ENCODE measurements around the gene CNEP1R1.
A peak's percentile ranks its signal among the peaks of the same experiment; 100 is the strongest.

Gene CNEP1R1

DNA sequence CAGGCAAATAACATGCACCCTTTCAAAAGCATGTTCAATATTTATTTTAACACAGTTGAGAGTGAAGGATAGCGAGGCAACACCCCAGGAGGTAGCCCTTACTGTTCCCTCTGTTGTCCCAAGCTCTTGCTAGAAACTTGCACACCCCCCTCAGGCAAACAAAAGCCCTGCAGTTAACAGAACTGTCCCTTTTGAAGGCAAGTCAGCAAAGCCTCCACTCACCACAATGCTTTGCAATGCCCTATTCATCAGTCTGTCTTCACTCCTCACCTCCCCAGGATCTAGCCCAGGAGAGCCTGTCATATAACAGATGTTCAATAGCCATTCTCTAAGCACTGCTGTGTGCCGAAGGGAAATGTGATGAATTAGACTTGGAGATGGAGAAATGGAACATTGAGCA lies 3.5 kb upstream of the CNEP1R1 start:
- DNase-seq: no peak

DNA sequence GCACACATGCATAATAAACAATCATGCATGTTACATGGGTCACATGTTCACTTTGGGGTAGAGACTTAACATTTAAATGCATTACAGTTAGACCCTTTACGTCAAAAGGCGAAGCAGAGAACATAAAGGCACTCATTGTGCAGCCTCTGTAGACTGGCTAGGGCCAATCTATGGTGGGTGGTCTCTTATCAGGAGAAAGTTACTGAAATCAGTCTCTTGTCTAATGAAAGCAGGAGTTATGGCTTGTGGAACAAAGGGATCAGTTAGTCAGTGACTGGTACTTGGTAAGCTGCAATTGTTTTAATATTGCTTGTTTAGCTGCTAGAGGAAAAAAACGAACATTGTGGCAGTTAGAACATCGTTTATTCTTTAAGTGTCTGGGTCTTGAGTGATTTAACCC lies 1.4 kb upstream of the CNEP1R1 start:
- no peak for DNase-seq

DNA sequence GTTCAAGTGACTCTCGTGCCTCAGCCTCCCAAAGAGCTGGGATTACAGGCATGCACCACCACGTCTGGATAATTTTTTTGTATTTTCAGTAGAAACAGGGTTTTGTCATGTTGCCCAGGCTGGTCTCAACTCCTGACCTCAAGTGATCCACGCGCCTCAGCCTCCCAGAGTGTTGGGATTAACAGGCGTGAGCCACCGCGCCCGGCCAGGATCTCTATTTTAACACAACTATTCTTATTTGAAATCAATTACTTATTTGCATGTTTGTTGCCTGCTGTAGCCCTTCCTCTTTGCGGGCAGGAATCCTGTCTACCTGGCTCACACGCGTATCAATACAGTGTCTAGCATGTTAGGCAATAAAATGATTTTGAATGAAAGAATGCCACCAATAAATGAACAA lies 818 bp upstream of the CNEP1R1 start:
- no peak for DNase-seq

DNA sequence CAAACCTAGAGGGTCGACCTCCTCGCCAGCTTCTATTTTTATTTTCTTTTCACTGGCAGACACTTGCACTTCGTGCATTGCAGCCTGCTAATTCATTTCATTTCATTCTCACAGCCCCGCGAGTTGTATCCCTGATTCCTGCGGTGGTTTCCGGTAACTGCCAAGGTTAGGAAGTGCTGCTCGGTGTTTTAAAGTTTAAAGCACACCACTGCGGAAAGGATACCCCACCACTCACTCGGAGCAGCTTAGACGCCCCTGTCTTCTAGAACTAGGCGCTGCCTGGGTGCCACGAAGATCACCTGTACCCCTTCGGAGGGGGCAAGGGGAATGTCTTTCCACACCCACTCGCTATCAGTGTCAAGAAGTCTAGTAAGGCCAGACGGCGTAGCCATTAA lies 509 bp downstream of the CNEP1R1 start:
- peak; percentile 17 for DNase-seq

DNA sequence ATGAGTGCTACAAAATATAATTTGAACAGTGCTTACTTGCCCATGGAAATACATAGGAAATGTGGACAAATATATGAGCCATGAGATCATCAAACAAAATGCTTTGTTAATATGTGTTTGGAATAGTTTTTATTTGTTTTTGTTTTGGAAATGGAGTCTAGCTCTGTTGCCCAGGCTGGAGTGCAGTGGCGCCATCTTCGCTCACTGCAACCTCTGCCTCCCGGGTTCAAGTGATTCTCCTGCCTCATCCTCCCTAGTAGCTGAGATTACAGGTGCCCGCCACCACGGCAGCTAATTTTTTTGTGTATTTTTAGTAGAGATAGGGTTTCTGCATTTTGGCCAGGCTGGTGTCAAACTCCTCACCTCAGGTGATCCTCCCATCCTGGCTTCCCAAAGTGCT lies 2.8 kb downstream of the CNEP1R1 start:
- DNase-seq: no peak

DNA sequence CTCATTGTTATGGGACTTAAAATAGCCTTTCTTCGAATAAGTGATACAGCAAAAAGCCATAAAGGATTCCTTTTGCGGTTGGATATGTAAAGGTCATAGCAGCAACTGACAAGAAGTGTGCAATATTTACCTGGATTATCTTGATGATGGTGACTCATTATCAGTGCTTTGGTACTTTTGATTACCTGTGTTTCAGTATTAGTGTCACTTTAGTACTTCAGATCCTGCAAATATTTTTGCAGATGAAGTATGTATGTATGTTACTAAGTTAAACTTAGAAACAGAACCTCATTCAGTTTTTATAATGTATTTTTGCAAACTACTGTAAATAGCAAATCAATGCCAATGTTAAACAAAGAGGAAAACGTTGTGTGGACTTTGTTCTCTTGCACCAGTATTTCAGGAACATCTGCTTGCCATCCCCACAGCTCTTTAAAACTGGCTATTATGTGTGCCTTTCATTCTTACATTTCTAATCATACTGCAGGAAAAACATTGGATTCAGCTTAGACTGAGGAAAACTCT lies 10.5 kb downstream of the CNEP1R1 start:
- no peak for DNase-seq

DNA sequence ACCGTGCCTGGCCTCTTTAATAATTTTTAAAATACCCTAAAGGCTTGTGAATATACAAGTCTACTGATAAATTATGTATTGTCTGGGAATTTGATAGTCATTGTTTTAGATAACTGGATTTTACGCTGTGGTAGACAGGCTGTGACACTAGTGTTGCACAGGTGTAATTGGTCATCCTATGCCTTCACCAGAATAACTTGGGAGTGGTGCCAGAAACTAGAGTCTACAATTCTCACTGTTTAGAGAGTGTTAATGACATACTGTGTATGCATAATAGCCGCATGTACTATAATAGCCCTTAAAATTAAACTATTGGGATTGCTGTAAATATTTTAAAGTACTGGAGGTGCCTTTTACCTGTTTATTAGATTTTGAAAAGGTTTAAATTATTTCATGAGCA lies 11.4 kb downstream of the CNEP1R1 start:
- no peak for DNase-seq

DNA sequence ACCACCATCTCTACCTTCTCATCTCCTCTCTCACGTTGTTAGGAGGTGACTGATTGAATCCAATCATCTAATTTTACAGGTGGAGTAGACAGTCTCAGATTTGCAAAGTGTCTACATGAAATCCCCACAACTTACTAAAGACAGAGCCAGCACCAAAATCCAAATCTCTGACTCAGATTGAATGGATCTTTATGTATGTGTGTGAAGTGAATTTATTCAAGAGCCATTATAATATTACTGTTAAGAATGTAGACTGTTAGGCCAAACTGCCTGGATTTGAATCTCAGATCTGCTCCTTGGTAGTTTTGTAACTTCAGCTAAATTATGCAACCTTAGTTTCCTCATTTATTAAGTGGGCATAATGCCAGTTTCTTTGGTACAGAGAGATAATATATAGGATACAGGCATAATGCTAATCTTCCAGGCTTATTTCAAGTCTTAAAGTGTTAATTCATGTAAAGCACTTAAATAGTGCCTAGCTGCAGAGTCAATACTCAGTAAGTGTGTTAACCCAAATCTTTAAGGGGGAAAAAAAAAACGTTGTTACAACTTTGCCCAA lies 12.7 kb downstream of the CNEP1R1 start:
- DNase-seq: no peak

DNA sequence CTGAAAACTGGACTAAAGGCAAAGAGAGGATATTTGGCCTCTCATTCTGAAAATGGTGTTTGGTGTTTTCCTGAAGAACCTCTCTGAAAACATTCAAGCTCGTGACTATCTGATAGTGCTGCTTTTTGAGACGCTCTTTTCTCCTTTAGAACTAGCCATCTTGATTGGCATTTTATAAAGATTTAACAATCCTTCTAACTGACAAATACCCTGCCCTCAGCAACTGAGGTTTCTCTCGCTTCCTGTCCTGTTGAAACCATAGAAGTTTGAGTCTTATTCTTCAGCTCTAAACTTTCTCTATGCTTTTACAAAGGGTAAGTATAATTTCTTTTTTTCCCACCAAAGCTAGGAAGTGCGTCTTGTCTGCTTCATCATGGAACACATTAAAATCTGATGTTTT lies 13.3 kb downstream of the CNEP1R1 start:
- DNase-seq: no peak

DNA sequence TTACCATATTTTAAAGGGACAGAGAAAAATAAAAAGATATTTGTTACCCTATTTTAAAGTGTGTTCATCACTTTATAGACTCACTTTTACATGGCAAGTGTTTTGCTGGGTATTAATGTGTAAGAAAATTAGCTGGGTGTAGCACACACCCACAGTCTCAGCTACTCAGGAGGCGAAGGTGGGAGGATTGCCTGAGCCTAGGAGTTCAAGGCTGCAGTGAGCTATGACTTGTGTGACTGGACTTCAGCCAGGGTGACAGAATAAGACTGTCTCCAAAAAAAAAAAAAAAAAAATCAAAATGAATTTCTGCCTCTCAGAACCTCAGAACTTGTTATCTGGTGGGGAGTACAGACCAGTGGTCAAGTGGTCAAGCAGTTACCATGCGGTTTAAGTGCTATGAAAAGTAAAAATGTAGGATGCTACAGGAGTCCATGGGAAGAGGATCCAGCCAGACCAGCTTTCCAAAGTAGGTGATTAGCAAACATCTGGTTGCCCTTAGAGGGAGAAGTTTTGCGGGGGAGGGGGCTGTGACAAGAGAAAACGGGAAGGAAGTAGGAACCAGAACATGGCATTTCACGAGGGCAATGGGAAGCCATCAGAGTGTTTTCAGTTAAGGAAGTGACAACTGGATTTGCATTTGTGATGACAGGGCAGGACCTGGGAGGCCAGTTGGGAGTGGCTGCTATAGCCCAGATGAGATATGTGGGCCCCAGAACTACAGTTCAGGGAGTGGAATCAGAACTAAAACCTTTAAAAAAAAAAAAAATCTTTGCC lies 13.9 kb downstream of the CNEP1R1 start:
- DNase-seq: no peak

DNA sequence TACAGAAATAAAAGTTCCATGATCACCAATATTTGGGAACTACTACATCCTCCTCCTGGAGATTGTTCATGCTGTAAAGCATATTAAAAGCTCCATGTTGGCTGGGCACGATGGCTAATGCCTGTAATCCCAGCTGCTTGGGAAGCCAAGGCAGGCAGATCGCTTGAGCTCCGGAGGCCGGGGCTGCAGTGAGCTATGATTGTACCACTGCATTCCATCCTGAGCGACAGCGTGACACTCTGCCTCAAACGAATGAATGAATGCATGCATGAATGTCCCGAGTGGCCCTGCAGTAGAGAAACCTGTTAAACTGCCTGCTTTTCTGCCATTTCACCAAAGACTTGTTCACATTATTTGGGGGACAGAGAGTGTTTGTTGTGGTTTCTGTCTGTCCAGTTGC lies 15.0 kb downstream of the CNEP1R1 start:
- DNase-seq: no peak

DNA sequence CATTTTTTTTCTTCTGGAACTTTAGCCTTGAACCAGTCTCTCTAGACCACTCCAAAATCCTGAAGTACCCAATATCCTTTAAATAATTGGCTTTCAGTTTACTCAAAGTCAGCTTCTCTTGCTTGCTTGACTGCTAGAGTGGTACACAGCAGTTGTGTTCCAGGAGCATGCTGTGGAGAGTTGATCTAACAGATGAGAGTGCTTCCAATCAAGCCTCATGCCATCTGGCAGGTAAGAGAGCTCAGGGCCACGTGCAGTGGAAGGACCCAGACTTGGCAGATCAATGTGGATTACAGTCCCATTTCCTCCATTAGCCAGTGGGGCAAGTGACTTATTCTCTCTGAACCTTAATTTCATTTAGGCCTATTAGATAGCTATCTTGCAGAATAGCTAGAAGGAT lies 15.7 kb downstream of the CNEP1R1 start:
- DNase-seq: no peak

DNA sequence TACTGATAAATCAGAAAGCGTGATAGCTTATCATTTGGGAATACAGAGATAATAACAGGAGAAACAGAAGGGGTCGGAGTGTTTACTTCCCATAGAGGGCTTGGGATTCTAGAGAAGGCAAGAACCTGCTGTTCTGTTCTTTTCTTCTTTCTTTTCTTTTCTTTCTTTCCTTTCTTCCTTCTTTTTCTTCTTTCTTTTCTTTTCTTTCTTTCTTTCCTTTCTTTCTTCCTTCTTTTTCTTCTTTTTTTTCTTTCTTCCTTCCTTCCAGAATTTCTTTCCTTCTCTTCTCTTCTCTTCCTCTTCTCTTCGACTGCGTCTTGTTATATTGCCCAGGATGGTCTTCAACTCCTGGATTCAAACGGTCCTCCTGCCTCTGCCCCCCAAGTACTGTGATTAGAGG lies 18.3 kb downstream of the CNEP1R1 start:
- no peak for DNase-seq

DNA sequence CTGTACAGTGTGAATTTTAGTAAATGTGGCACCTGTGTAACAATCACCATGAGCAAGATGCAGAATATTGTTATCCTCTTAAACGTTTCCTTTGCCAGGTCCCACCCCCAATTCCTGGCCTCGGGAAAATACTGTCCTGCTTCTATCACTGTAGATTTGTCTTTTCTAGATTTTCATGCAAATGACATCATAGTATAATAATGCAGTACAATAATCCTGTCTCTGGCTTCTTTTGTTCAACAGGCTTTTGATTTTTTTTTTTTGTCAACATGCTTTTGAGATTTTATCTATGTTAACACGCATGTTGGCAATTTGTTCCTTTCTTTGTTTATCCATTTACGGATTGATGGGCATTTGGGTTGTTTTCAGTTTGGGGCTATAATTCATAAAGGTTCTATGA lies 20.4 kb downstream of the CNEP1R1 start:
- DNase-seq: no peak

DNA sequence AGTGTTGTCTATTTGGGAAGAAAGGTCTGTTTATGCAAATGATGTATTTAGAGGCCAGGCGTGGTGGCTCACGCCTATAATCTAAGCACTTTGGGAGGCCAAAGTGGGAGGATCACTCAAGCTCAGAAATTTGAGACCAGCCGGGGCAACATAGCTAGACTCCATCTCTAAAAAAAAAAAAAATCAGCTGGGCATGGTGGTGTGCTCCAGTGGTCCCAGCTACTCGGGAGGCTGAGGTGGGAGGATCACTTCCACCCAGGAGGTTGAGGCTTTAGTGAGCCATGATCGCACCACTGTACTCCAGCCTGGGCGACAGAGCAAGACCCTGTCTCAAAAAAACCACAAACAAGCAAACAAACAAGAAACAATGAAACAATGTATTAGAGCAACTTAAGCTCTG lies 21.8 kb downstream of the CNEP1R1 start:
- DNase-seq: no peak

DNA sequence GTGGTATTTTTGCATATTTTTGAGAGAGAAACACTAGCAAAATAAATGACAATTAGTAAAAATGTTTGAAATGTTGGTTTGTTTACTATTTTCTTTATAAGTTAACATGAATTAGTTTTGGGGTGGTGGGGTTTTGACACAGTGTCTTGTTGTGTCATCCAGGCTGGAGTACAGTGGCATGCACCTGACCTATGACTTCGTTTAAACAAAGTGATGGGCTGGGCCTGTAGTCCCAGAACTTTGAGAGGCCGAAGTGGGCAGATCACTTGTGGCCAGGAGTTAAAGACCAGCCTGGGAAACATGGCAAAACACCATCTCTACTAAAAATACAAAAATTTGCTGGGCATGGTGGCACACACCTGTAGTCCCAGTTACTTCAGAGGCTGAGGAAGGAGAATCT lies 22.8 kb downstream of the CNEP1R1 start:
- no peak for DNase-seq

DNA sequence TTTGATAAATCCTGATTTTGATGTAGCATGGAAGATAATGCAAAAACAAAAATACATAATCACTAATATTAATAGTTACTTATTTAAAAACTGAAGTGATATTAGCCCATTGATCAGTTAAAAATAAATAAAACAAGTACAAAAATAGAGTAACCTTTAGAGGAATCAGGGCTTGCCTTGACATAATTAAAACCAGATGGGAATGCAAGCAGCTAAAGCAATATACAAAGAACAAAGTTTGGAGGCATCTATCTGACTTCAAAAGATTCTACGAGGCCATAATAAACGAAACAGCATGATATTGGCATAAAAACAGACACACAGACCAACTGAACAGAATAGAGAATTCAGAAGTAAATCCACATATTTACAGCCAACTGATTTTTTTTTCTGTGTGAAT lies 25.8 kb downstream of the CNEP1R1 start:
- no peak for DNase-seq

DNA sequence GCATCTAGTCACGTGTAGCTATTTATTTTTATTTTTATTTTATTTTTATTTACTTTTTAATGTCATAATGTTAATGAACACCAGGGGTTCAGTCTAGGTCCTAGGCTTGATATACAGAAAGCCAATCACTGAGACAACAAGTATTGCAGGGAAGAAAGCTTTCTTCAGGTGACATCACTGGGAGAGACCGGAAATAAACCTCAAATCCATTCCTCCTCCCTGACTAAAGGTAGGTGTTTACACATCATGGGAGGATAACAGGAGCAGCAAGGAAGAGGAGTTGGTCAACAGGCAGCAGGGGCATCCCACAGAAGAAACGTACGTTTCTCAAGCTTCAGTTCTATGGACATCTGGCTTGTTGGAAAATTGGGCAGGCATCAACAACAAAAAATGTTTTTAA lies 31.2 kb downstream of the CNEP1R1 start:
- no peak for DNase-seq

DNA sequence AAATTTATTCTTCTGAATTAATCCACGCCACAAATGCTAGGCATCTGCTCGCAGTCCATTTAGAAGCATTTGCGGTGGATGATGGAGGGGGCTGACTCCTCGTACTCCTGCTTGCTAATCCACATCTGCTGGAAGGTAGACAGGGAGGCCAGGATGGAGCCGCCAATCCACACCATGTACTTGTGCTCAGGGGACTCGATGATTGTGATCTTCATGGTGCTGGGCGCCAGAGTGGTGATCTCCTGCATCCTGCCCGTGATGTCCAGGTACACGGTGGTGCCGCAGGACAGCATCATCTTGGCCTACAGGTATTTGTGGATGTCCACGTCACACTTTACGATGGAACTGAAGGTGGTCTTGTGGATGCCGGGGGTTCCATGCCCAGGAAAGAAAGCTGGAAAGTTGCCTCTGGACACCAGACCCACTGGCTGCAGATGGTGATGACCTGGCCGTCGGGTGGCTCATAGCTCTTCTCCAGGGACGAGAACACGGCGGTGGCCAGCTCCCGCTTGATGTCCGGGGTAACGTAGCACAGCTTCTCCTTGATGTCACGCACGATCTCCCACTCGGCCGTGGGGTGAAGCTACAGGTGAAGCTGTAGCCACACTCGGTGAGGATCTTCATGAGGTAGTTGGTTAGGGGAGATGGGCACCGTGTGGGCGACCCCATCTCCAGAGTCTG lies 33.2 kb downstream of the CNEP1R1 start:
- no peak for DNase-seq

DNA sequence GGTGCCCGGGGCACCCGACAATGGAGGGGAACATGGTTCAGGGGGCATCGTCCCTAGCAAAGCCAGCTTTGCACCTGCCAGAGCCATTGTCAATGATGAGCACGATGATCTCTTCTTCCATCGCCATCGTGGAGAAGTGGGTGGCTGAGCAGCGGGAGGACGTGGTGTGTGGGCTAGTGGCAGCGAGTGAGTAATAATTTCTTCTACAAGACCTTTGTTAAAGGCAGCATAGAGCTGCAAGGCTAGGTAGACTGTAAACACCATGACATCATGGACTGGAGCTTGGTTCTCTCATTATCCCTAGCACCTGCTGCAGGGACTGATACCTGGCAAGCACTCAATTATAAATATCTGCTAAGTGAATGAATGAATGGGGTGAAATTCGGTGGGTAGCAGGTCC lies 34.1 kb downstream of the CNEP1R1 start:
- no peak for DNase-seq

DNA sequence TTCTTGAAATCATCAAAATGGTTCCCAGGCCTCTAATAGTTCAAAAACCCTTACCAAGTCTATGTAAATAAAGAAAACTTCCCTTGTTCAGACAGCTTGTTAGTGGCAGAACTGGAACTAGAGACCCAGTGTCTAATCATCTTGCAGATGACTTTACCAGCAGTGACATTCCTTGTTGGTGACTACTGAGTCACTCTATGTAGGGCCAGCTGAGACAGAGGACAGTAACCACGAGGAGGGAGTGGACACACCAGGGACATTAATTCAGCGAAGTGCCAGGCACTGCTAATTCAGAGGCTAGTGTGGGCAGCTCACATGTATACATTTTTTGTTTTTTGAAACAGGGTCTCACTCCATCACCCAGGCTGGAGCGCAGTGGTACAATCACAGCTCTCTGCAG lies 34.6 kb downstream of the CNEP1R1 start:
- DNase-seq: no peak

DNA sequence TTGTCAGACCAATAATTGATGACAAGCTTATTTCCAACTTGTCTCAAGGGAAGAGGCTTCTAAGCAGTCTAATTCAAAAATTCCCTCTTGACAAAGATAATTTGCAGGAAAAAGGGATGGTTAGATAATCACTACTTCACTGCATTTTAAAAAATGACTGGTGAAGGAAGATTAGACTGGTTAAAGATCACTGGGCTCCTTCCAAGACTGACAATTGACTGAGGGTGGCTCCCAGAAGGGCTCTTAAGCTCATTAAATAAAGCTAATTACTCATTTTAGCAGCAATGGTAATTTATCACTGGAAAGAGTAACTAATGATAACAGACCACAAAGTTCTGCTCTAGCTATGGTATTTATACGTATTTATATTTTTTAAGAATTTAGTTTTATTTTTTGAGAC lies 36.3 kb downstream of the CNEP1R1 start:
- DNase-seq: no peak

DNA sequence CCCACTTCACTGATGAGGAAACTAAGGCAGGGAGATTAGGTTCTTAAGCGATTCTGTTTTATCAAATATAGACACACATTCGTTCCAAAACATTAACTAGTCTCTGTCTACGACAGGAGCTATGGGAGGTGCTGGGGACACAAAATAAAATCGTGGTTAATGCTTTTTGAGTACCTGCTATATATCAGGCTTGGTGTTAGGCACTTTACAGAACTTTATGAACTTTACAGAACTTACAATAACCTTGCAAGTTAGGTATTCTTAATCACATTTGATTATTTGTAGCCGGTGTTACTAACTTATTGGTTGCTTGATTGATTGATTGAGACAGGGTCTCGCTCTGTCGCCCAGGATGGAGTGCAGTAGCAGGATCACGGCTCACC lies 40.2 kb downstream of the CNEP1R1 start:
- DNase-seq: no peak
